ENCODE results near the gene GNAI1.

GNAI1 gene

DNA sequence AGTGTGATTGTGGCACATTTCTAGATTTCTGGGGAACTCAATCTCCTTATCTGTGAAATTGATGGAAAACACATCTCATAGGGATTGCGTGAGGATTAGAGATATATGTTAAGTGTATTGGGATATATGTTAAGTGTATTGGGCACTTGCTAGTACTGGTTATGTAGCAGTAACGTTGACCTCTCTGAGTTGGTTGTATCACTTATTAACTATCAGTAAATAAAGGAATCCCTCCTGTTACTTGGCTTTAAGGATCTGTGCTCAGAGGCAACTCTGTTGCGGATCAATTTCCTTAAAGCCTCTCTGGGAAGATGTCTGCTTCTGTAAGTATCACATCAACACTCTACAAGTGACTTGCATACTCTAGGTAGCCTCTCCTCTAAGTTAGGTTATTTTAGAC is 25.2 kb downstream of the GNAI1 start:
- no peak for DNase-seq (ENCODE audit: low read depth in 2 of 2)

DNA sequence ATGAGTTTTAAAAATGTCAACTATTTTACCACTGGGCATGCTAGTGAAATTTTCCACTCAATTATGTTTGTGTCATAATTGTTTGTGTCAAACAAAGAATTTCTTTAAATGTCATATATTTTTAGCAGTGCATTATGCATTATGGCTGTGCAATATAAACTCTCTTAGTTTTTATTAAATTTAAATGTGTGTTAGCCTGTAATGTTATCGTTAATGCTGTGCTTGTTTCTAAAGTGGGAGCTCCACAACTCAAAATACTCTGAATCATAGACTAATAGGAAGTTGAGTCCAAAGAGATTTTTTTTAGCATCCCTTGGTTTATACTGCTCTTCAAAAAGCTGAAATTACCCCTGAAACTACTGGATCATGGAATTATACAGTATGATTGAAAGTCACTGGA is 26.8 kb downstream of the GNAI1 start:
- no peak for DNase-seq (ENCODE audit: low read depth in 2 of 2)

DNA sequence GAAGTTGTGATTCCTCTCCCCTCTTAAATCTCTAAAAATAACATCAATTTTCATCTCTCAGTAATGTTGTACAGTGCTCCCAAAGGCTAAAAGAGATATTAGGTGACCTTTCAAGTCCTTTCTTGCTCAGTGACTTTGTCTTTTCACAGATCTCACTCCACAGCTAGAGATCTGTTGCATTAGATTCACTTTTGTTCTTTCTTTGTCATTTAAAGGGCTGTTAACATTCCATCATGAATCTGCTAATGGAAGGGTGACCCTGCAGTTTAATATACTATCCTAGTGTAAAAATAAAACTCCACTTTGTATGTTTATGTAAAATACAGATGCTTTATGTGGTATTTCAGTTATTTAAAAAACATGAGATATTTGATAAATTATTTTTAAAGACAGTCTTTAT is 30.5 kb downstream of the GNAI1 start:
- DNase-seq (ENCODE audit: low read depth in 2 of 2), result no peak

DNA sequence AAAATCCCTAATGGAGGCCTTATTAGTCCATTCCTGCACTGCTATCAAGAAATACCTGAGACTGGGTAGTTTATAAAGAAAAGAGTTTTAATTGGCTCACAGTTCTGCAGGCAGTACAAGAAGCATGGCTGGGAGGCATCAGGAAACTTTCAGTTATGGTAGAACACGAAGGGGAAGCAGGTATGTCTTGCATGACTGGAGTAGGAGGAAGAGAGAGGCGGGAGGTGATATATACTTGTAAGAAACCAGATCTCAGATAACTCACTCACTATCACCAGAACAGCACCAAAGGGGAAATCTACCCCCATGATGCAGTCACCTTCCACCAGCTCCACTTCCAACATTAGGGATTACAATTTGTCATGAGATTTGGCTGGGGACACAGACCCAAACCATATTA is 35.8 kb downstream of the GNAI1 start:
- DNase-seq (ENCODE audit: low read depth in 2 of 2), result no peak

DNA sequence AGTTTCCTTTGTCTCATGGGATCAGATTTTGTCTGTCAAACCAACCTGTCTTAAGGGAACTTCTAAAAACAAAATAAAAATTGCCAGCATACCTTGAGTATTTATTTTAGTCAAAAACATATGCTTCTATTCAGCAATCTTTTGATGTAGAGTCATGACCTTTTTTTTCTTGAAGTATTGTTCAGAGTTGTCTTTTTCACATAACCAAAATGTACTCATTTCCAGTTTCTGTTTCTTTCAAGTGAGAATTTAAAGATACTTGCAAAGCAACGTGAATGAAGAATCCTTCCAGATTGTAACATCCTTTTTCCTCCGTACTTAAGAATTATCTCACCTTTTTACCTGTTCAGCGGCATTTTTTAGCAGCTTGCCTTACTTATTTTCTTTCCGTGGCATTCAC is 37.8 kb downstream of the GNAI1 start:
- no peak for DNase-seq (ENCODE audit: low read depth in 2 of 2)

DNA sequence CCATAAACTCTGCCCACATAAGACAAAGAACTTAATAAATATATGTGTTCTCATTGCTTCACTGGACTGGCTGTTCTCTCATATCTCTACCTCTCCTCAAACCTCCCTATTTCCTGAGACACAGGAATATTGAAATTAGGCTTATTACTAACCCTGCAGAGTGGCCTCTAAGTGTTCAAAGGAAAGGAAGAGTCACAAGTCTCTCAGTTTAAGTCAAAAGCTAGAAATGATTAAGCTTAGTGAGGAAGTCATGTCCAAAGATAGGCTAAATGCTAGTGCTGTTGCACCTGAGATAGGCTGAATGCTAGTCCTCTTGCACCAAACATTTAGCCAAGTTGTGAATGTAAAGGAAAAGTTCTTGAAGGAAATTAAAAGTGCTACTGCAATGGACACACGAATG is 41.1 kb downstream of the GNAI1 start:
- no peak for DNase-seq (ENCODE audit: low read depth in 2 of 2)

DNA sequence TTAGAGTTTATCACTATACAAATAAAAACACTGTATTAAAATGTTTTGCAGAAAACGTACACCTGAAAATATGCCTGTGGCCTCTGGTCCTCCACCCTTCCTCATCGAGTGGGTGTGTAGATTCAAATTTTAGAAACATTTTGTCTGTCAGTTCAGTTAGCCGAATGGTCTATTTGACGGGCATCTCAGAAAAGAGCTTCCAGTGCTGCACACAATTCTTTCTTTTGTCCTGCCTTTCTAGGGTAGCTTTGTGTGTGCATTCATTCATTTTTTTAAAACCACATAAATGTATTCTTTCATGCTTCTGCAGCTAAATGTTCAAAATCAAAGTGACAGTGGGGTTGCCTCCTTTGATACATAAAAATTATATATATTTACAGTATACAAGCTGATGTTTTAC is 46.8 kb downstream of the GNAI1 start:
- DNase-seq (ENCODE audit: low read depth in 2 of 2), result no peak

DNA sequence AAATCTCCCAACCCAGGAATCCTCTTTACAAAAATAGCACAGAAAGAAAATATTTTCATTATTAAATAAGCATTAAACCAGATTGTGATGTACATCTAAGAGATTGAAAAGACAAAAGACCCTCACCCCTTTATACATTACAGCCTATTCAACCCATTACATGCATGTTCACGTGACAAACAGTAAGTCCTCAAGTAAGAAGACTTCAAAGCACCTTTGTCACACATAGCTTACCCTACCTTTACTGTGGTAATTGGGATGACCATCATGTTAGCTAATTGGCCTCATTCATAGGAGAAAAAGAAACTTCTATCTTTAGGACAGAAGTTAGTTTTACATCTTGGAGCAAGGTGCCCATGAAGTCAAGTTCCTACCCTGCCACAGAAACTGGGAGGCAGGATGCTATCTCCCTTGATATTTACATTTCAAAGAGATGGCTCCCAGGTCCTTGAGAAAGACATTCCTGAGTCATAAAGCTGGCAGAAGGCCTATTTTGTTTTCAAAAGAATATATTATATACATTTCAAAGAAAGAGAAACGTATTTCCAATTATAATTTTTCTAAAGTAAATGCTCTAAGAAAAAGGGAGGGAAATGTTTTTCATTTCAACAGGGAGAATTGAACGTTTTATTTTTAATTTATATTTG is 48.1 kb downstream of the GNAI1 start:
- DNase-seq (ENCODE audit: low read depth in 2 of 2), result no peak

DNA sequence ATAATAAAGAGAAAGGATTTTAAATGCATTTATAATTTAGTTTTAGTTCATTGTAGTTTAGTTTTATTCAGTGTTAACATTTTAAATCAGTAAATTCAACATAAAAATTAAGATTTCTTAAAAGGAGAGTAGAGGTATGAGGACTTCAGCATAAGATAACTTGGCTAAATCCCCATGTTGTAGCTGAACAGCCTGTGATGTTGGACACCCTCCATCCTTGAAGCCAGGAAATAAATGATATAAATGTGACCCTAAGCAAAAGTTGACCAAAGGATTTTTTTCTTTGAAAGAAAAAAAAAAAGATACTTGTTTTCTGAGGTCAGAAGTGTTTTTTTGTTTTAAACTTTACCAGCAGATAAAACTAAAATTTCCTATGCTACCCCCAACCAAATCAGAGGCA is 48.7 kb downstream of the GNAI1 start:
- no peak for DNase-seq (ENCODE audit: low read depth in 2 of 2)

DNA sequence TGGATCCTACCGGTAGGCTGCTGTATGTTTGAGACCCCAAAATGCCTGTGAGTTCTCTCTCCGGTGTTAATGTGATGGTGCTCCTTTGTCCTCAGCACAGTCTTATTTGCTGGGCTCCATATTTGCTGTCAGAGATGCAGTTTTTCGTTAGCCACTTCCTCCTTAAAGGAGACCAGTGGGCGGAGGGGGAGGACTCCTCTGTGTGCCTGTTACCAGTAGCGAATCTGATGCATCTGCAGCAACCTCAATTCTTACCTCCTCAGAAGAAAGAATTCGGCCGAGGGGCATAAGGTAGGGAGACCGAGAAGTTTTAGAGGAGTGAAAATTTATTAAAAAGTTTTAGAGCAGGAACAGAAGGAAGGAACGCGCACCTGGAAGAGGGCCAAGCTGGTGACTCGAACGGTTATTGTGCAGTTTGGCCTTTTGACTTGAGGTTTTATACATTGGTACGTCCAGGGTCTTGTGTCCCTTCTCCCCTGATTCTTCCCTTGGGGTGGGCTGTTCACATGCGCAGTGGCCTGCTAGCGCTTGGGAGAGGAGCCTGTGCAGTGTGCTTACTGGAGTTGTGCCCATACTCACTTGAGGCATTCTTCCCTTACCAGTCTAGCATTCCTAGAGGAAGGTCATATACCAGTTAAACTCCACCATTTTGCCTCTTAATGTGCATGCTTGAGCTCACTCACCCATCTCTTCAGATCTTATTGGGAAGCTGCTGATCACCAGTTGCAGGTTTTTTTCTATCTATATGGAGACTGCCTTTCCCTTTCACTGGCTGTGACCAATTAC is 49.5 kb downstream of the GNAI1 start:
- DNase-seq (ENCODE audit: low read depth in 2 of 2), result no peak

DNA sequence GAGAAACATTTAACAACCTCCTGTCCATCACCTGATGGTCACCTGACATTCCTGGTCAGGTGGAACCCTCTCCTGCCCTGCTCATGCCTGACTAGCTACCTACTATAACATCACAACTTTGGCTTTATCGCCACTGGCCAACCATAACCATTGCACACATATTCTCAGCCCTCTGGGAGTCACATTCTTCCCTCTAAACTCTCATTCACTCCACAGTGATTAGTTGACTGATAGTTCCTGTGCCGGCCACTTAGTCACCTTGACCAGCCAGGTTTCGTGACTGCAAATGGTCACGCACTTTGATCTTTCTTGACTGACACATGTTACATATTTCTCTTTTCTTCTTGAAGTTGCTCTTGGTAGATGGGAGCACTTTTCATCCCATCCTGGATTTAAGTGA is 50.1 kb downstream of the GNAI1 start:
- no peak for DNase-seq (ENCODE audit: low read depth in 2 of 2)

DNA sequence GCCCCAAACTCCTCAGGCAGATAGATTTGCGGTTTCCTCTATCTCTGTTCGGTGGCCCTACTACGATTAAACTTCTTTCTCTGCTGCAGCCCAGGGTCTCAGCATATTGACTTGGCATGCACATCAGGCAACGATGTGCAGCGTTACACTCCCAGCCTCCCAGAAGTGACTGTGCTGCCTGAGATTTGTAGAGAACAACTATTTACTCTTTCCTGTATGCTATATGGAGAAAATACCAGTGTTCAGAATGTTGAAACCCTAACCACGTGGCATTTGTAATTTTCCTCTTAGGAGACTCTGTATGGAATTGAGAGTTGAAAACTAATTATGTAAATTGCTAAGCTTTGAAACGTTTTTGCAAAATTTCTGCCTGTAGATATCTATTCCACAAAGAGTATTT is 50.9 kb downstream of the GNAI1 start:
- DNase-seq (ENCODE audit: low read depth in 2 of 2), result no peak

DNA sequence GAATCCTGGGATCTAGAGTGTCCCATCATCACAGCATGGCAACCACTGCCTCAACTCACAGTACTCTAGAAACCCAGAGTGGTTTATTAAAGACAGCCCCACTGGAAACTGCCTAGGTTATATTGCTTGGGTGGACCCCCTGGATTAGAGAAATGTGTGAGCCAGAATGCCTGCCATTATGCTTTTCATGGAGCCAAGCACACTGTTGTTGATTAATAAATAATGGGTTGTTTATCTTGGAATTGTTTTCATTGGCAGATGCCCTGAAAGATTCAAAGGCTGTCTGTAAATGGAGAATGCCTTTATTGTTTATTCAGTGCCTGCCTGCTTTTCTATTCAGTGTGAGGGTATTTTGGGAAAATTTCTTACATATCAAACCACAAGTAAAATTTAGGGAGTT is 52.1 kb downstream of the GNAI1 start:
- DNase-seq (ENCODE audit: low read depth in 2 of 2), result no peak

DNA sequence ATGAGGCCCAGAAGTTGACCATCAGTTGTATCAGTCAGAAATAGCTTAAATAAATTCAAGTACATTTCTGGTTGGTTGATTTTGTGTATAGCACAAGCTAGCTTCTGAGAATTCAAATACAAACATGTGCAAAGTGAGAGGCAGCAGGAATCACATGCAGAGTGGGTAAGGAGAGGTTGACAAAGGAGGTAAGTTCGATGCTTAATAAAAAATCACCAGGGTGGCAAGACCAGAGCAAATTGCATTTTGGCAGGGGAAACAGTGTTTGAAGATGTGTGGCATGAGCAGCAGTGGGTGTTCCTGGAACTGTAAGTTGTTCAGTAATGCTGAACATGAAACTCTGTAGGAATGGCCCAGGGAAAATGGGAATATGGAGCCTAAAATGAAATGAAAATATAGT is 52.6 kb downstream of the GNAI1 start:
- no peak for DNase-seq (ENCODE audit: low read depth in 2 of 2)

DNA sequence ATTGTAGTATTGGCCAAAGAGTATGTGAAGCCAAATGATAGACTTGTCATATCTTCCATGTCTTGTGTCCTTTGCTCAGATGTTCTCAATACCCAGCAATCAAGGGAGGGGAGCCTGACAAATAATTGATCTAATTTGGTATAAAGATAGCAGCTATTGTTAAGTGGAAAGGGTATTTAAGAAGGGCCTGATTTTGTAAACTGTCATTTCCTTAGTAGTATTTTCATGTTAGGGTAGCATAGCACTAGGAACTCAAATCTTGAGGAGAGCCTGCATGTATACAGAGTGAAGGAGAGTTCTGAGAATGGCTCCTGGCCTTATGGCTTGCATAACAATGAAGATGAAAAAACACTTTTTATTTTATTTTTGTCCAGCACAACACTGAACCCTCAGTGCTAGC is 53.1 kb downstream of the GNAI1 start:
- DNase-seq (ENCODE audit: low read depth in 2 of 2), result no peak

DNA sequence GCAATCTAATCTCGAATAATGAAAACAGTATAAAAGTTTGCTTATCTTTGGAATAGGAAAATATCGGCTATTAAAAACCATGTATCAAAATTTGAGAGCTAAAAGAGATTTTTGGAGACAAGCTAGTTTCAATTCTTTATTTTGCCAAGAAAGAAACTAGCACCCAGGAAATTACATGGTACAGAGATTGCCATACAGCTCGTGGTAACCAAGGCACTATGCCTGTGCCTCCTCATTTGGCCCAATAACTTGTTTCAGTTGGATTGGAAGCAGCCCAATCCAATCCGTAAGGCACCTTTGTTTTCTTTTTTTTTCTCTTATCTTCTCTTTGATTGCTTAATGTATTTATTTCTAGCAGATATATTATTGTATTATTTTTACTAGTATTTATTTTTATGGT is 55.0 kb downstream of the GNAI1 start:
- no peak for DNase-seq (ENCODE audit: low read depth in 2 of 2)

DNA sequence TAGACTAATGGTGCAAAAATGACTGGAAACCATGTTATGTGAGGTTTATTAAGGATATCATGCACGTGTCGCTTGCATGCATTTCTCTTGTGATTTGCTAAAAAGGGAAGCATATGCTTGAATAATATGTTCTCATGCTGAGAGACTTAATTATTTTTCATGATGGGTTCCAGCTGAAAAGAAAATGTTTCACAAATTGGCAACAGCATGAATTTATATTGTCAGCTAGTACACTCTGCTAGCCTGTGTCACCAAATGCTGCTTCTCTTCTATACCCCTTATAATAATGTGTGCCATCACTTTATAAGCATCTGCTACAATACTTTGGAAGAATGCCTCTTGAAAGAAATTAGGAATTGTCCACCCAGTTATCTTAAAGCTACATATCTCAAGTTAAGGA is 63.0 kb downstream of the GNAI1 start:
- no peak for DNase-seq (ENCODE audit: low read depth in 2 of 2)

DNA sequence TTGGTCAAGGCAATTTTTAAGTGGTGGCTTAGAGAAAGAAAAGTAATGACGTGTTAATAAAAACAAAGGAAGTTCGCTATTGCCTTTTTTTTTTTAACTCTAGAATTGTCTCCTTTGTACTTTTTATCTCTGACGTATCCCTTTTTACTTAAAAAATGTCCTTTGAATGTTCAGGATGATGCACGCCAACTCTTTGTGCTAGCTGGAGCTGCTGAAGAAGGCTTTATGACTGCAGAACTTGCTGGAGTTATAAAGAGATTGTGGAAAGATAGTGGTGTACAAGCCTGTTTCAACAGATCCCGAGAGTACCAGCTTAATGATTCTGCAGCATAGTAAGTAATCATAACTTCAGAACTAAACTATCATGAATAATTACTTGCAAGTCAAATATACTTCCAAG is 64.4 kb downstream of the GNAI1 start:
- no peak for DNase-seq (ENCODE audit: low read depth in 2 of 2)

DNA sequence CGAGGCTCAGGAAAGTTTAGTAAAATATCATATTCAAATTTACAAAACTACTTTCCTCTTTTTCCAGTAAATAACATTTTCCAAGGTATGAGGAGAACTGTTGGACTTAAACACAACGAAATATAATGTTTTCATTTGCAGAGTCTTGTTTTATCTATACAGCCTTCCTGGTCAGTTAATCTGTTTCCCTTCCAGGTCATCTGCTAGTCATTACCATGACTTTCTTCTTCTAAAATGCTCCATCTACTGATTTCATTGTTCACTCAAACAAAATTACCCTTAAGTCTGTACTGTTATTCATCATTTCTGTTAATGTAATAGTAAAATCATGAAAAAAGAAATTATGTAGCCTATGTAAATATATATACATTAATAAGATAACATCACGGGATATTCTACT is 69.8 kb downstream of the GNAI1 start:
- DNase-seq (ENCODE audit: low read depth in 2 of 2), result no peak

DNA sequence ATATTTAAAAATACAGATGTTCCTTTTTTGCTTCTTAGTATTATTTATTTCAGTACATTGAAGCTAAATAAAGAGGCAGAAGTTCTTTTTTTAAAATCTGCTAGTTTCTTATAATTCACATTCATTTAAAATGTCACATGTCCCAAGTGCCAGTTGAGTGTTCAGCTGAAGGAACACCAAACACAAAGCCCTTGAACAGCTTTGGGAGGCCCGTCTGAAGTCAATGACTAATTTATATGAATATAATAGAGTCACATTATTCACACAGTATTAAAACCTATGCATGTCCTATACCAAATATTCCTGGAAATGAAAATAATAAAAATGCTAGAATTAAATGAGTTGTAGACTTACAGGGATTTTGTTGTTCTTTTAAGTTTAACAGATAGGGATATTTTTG is 70.3 kb downstream of the GNAI1 start:
- no peak for DNase-seq (ENCODE audit: low read depth in 2 of 2)

DNA sequence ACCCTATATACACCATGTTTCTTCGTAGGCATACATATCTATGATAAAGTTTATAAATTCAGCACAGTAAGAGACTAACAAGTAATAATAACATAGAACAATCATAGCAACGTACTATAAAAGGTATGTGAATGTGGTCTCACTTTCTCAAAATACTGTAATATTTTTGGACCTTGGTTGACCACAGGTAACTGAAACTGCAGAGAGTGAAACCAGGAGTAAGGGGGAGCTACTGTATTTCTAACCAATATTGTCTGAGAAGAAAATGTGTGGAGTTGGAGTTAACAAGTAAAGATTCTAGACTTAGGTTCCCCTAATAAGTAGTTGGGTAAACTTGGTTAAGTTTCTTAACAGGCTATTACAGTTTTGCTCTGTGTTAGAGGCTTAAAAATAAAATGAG is 72.1 kb downstream of the GNAI1 start:
- DNase-seq (ENCODE audit: low read depth in 2 of 2), result no peak

DNA sequence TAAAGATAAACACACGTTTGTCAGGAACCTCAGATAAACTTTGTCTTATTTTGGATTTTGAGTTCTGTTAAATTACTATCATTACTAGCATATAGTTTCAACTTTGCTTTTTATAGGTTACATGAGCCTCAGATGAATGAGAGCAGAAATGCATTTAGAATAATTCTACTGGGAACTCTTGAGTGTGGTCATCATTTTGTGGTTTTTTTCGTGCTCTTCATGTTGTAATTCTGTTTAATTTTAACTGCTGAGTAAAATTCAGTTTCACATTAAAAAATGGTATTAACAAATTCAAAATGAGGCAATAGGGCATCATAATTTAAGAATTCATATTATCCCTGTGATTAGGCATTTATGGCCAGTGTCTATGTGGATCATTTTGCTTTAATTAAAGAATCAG is 72.9 kb downstream of the GNAI1 start:
- no peak for DNase-seq (ENCODE audit: low read depth in 2 of 2)

DNA sequence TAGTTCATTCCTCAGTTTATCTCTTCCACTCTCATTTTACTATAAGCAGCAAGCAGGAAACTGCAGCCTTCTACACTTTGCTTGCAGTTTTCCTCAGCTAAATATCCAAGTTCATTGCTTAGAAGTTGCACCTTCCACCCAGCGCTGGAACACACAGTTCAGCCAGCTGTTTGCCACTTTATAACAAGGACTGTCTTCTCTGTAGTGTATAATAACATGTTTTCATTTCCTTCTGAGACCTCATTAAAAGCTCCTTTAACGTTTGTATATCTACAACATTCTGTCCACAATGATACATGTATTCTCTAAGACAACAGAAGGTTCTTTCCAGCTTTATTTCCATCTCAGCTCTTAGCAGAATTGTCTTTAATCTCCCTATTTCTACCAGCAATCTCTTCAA is 74.1 kb downstream of the GNAI1 start:
- DNase-seq (ENCODE audit: low read depth in 2 of 2), result no peak

DNA sequence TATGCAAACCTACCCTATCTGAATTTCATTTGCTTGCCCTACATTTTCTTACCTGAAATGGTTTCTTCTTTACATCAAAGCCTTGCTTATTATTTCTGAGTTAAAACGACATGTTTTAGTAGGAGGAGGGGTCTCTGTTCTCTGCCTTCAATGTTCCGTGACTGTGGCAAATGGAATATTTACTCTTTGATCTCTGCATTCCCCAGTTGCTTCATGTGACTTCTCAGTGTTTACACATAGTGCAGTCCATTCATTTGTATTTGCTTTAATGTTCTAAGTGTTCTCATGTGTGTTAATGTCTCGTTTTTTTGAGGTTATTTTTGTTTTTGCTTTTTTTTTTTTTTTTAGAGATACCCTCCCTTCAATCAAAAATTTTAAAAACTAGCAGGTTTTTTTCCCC is 75.8 kb downstream of the GNAI1 start:
- DNase-seq (ENCODE audit: low read depth in 2 of 2), result no peak
